Stimulated activated CD4-positive, alpha-beta T cell treated with anti-CD3 and anti-CD28 coated beads, Interleukin-15, amount 100 ng/mL, for 1 hour (primary cell): ENCODE results near the gene PCBP3.
"Not testable (repeated sequence)": the region's sequence is repeated elsewhere in the genome, so short reads cannot be mapped to it uniquely, and the experiment has no call there.

Source experiments
- DNase-seq, 2 donors: peaks; one replicate each; pipeline ENCODE4 v3.0.0-alpha.2; 2020; ENCODE audit warnings: low read depth in 1 of 2, low spot score in 1 of 2

PCBP3 gene

GRCh38 chr21:45634511-45635183 lies 8.9 kb upstream of the PCBP3 start:
- no peak for DNase-seq

DNA sequence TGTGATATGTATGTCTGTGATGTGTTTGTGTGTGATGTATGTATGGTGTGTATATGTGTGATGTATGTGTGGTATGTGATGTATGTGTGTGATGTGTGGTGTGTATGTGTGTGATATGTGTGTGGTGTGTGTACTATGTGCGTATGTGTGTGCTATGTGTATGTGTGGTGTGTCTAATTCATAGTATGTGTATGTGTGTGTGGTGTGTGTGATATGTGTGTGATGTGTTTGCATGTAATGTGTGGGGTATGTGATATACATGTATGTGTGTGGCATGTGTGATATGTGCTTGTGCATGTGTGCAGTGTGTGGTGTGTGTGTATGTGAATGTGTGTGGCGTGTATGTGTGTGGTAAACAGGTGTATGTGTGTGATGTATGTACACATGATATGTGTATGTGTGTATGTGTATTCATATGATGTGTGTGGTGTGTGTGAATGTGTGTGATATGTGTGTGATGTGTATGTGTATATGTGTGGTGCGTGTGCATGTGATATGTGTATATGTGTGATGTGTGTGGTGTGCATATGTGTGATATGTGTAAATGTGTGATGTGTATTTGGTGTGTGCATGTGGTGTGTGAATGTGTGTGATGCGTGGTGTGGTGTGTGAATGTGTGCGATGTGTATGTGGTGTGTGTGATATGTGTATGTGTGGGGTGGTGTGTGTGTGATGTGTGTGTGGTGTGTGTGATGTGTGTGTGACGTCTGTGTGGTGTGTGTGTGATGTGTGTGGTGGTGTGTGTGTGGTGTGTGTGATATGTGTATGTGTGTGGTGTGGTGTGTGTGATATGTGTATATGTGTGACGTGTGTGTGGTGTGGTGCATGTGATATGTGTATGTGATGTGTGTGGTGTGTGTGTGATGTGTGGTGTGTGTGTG lies 8.0 kb upstream of the PCBP3 start:
- no peak for DNase-seq

DNA sequence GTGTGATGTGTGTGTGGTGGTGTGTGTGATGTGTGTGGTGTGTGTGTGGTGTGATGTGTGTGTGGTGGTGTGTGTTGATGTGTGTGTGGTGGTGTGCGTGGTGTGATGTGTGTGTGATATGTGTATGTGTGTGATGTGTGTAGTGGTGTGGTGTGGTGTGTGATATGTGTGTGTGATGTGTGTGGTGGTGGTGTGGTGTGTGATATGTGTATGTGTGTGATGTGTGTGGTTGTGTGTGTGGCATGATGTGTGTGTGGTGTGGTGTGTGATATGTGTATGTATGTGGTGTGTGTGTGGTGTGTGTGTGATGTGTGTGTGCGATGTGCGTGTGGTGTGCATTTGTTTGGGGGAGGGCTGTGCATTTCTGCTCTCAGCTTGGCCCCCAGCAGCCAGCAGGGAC lies 7.1 kb upstream of the PCBP3 start:
- DNase-seq: no peak

GRCh38 chr21:45636951-45637646 lies 6.4 kb upstream of the PCBP3 start:
- no peak for DNase-seq

- no peak for DNase-seq
Observed at GRCh38 chr21:45637883-45638282, 5.6 kb upstream of the PCBP3 start.

DNA sequence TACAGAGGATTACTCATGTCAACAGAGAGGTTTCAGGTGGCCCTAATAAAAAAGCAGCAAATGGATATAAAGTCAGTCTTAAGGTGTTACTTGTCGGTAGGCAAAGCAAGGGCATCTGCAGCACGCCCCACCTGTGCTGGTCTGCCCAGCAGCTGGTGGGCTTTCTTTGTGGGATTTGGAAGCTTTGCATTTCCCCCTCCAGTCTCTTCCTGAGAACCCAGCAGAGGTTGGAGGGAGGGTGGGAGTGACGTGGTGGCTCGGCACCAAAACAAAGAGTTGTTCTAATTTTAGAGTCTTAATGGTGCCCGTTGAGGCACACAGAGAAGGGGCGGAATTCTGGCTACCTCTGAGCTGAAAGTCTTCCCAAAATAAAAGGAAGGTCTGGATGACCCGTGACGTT lies 4.8 kb upstream of the PCBP3 start:
- DNase-seq: no peak

DNA sequence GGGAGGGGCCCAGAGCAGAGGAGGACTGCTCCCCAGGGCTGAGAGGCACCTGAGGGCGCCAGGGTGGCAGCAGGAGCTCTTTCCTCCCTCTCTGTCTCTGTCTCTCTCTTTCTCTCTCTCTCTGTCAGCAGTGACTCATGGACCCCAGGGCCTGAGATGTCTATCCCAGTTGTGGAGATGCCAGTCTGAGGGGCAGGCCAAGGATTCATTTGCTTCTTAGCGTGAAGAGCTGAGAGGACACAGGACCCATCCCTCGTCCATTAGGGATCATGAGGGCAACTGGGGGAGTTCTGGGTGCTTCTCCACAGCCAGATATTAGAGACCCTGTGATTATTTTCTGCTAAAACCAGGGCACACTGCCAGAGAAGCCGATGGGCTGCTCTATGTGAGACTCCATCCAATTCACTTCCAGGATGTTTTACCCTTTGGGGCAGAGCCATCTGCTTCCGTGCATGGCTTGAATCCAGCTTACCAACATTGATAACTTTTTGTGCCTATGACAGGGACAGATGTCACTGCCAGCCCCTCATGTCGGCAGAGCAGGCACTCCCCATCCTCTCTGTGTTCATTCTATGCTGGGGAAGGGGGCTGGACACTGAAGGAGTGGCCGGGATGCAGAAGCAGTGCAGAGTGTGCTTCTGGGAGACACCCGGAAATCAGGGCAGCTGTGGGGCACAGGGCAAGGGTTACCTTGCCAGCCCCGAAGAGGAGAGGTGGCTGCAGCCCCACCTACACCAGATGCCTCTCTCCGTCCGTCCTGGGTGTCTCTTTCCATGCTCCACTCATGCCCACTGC lies 4.1 kb upstream of the PCBP3 start:
- no peak for DNase-seq

GRCh38 chr21:45640001-45640887 lies 3.3 kb upstream of the PCBP3 start:
- no peak for DNase-seq

- no peak for DNase-seq
Observed at GRCh38 chr21:45640888-45641479, 2.5 kb upstream of the PCBP3 start.

GRCh38 chr21:45641480-45642035 lies 2.0 kb upstream of the PCBP3 start:
- DNase-seq: no peak

- no peak for DNase-seq
Observed at GRCh38 chr21:45642122-45642813, 1.3 kb upstream of the PCBP3 start.

DNA sequence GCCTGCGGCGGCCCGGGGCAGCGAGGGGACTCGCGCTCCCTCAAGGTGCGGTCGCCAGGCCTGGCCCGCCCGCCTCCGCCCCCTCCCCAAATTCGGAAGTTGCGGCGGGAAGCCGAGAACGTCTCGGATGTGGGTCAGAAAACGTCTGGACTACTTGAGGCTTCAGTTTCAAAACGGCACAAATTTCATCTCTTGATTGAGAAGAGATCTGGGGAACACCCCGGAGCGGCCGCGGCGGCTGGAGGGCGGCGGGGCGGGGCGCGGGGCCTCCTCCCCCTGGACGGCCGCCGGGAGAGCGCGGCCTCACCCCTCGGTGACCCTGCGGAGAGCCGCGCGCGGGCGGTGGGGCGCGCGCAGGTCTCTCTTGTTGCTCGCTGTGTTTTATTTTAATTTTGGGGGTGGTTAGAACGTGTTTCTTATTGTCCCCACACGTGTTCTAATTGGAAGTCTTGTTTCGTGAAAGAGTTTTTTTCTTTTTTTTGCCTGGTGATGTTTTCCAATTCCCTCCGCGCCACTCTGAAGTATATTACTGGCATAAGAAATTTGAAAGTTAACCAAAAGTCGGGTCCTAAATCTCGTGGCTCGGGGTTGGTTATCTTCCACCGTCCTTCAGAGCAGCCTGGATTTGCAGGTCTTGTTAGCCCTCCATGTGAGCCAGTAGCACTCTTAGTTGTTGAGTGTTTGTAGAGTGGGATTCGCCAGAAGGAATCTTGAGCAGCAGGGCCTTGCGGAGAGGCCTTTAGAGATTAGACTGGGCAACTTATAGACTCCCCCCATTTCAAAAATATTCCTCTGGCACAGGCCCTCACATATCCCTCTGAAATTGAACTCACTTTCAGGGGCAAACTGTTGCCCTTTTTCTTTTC lies 749 bp downstream of the PCBP3 start:
- no peak for DNase-seq

GRCh38 chr21:45651921-45652320 lies 8.4 kb downstream of the PCBP3 start:
- no peak for DNase-seq

DNA sequence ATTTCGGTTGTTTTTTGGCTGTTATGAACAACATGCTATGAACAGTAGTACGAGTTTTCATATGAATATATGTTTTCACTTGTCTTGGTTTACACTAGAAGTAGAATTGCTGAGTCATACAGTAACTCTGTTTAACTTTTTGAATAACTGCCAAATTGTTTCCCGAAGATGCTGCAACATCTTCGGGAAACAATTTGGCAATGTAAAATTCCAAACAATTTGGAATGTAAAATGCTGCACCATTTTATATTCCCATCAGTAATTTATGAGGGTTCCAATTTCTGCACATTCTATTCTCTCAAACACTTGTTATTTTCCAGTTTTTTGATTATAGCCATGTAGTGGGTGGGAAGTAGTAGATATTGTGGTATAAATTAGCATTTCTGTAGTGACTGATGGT lies 11.6 kb downstream of the PCBP3 start:
- no peak for DNase-seq

DNA sequence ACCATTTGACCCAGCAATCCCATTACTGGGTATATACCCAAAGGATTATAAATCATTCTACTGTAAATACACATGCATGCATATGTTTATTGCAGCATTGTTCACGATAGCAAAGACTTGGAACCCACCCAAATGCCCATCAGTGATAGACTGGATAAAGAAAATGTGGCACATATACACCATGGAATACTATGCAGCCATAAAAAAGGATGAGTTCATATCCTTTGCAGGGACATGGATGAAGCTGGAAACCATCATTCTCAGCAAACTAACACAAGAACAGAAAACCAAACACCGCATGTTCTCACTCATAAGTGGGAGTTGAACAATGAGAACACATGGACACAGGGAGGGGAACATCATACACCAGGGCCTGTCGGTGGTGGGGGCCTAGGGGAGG lies 12.6 kb downstream of the PCBP3 start:
- not testable (repeated sequence) for DNase-seq

DNA sequence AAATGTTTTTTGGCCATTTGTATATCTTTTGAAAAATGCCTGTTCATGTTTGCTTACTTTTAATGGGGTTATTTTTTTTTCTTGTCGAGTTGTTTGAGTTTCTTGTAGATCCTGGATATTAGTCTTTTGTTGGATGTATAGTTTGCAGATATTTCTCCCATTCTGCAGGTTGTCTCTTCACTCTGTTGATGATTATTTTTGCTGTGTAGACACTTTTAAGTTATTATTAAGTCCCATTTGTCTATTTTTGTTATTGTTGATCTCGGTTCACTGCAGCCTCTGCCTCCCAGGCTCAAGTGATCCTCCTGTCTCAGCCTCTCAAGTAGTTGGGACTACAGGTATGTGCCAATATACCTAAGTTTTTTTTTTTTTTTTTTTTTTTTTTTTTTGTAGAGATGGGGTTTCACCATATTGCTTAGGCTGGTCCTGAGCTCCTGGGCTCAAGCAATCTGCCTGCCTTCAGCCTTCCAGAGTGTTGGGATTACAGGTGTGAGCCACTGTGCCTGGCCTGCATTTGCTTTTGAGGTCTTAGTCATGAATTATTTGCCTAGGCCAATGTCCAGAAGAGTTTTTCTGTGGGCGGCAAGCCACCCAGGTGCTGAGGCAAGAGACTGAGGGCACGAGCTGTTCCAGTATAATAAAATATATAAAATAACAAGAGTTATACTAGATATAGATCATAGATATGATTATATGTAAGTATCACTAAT lies 18.5 kb downstream of the PCBP3 start:
- not testable (repeated sequence) for DNase-seq

DNA sequence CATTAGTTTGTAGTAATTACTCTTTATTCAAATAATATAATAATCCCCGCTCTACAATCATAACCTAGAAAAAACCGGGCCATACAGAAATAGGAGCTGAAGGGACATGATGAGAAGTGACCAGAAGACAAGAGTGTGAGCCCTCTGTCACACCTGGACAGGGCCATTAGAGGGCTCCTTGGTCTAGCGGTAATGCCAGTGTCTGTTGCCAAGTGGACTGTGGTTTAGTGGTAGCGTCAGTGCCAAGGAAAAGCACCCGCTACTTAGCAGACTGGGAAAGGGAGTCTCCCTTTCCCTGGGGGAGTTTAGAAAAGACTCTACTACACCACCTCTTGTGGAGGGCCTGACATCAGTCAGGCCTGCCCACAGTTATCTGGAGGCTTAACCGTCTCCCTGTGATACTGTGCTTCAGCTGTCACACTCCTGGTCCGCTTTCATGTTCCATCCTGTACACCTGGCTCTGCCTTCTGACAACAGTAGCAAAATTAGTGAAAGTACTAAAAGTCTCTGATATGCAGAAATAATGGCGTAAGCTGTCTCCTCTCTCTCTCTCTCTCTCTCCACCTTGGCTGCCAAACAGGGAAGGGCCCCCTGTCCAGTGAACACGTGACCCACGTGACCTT lies 19.2 kb downstream of the PCBP3 start:
- not testable (repeated sequence) for DNase-seq
